Putamen (tissue), 1 donor: ENCODE data around the gene ERAS.
"Not testable (repeated sequence)": the region's sequence is repeated elsewhere in the genome, so short reads cannot be mapped to it uniquely, and the experiment has no call there.

ENCODE experiments used
- DNase-seq: peaks from one replicate; pipeline ENCODE4 v3.0.0-alpha.2; 2016; ENCODE audit warnings: low spot score

Gene ERAS

GRCh38 chrX:48794911-48795515, 31.3 kb upstream of the ERAS start:
- no peak for DNase-seq

- DNase-seq, result no peak
Measured at GRCh38 chrX:48798318-48798717, 28.0 kb upstream of the ERAS start.

- DNase-seq, result no peak
Measured at GRCh38 chrX:48800574-48801279, 25.6 kb upstream of the ERAS start.

GRCh38 chrX:48801280-48802088, 24.8 kb upstream of the ERAS start, which contains the start of gene HDAC6:
TSS of gene HDAC6 (plus strand) at chrX:48802067. CDS start at chrX:48802693, 626 bp downstream.
- DNase-seq, result peak; percentile 98

- no peak for DNase-seq
Measured at GRCh38 chrX:48802089-48802904, 24.0 kb upstream of the ERAS start.

- no peak for DNase-seq
Measured at GRCh38 chrX:48802905-48803200, 23.5 kb upstream of the ERAS start.

- no peak for DNase-seq
Measured at GRCh38 chrX:48806081-48806480, 20.2 kb upstream of the ERAS start.

GRCh38 chrX:48813644-48814043, 12.7 kb upstream of the ERAS start:
- DNase-seq, result no peak

- DNase-seq, result no peak
Measured at GRCh38 chrX:48814722-48815121, 11.6 kb upstream of the ERAS start.

- DNase-seq, result no peak
Measured at GRCh38 chrX:48815266-48815665, 11.0 kb upstream of the ERAS start.

GRCh38 chrX:48816014-48816810, 10.1 kb upstream of the ERAS start:
- no peak for DNase-seq

- no peak for DNase-seq
Measured at GRCh38 chrX:48818098-48818497, 8.2 kb upstream of the ERAS start.

GRCh38 chrX:48818866-48819265, 7.4 kb upstream of the ERAS start:
- DNase-seq, result no peak

- DNase-seq, result not testable (repeated sequence)
Measured at GRCh38 chrX:48819394-48819793, 6.9 kb upstream of the ERAS start.

- DNase-seq, result no peak
Measured at GRCh38 chrX:48823053-48823452, 3.3 kb upstream of the ERAS start.

- no peak for DNase-seq
Measured at GRCh38 chrX:48824066-48824465, 2.2 kb upstream of the ERAS start.

GRCh38 chrX:48826876-48827653, 752 bp downstream of the ERAS start:
- no peak for DNase-seq

- DNase-seq, result no peak
Measured at GRCh38 chrX:48827654-48827968, 1.3 kb downstream of the ERAS start.

GRCh38 chrX:48829016-48829735, 2.9 kb downstream of the ERAS start:
- no peak for DNase-seq
